ENCODE results near the gene BMAL1.

BMAL1 gene

GRCh38 chr11:13303668-13304649 lies 26.4 kb downstream of the BMAL1 start:
- no peak for TF ChIP-seq USF1 (IDR thresholded peaks at IDR 0.05)
- no peak for TF ChIP-seq TEAD4 (IDR thresholded peaks at IDR 0.05)
- TF ChIP-seq CREB1 (IDR thresholded peaks at IDR 0.05; ENCODE audit: low read depth), result no peak
- no peak for TF ChIP-seq REST (IDR thresholded peaks at IDR 0.05; ENCODE audit: low read depth)
- no peak for TF ChIP-seq EGR1 (IDR thresholded peaks at IDR 0.05)
- TF ChIP-seq RAD21 (IDR thresholded peaks at IDR 0.05; ENCODE audit: low read depth), result no peak
- no peak for TF ChIP-seq EP300 (IDR thresholded peaks at IDR 0.05; ENCODE audit: borderline replicate concordance)
- TF ChIP-seq NFIC (IDR thresholded peaks at IDR 0.05), result no peak
- no peak for TF ChIP-seq MAX (IDR thresholded peaks at IDR 0.05)
- no peak for TF ChIP-seq YY1 (IDR thresholded peaks at IDR 0.05; ENCODE audit: low read depth)
- TF ChIP-seq FOXM1 (IDR thresholded peaks at IDR 0.05; ENCODE audit: borderline replicate concordance, low read depth), result no peak
- TF ChIP-seq TAF1 (IDR thresholded peaks at IDR 0.05; ENCODE audit: low read depth), result no peak
- TF ChIP-seq CEBPB (IDR thresholded peaks at IDR 0.05), result no peak
- no peak for TF ChIP-seq ZBTB7A (IDR thresholded peaks at IDR 0.05; ENCODE audit: low read depth)

- TF ChIP-seq TAF1 (IDR thresholded peaks at IDR 0.05; ENCODE audit: low read depth), result no peak
- TF ChIP-seq TCF12 (IDR thresholded peaks at IDR 0.05; ENCODE audit: low read depth), result no peak
- TF ChIP-seq EP300 (IDR thresholded peaks at IDR 0.05; ENCODE audit: borderline replicate concordance), result no peak
Measured at GRCh38 chr11:13304655-13305335, 27.2 kb downstream of the BMAL1 start.

- TF ChIP-seq MAX (IDR thresholded peaks at IDR 0.05) (no peak), TAF1 (IDR thresholded peaks at IDR 0.05; ENCODE audit: low read depth) (no peak), CEBPB (IDR thresholded peaks at IDR 0.05) (no peak), TCF12 (IDR thresholded peaks at IDR 0.05; ENCODE audit: low read depth) (no peak), ZBTB7A (IDR thresholded peaks at IDR 0.05; ENCODE audit: low read depth) (no peak), TEAD4 (IDR thresholded peaks at IDR 0.05) (no peak), EP300 (IDR thresholded peaks at IDR 0.05; ENCODE audit: borderline replicate concordance) (no peak), NFIC (IDR thresholded peaks at IDR 0.05) (no peak), RAD21 (IDR thresholded peaks at IDR 0.05; ENCODE audit: low read depth) (no peak), USF1 (IDR thresholded peaks at IDR 0.05) (no peak), CREB1 (IDR thresholded peaks at IDR 0.05; ENCODE audit: low read depth) (no peak), REST (IDR thresholded peaks at IDR 0.05; ENCODE audit: low read depth) (no peak), EGR1 (IDR thresholded peaks at IDR 0.05) (no peak), FOXM1 (IDR thresholded peaks at IDR 0.05; ENCODE audit: borderline replicate concordance, low read depth) (no peak), YY1 (IDR thresholded peaks at IDR 0.05; ENCODE audit: low read depth) (no peak)
Measured at GRCh38 chr11:13308704-13309103, 31.1 kb downstream of the BMAL1 start.

- TF ChIP-seq MAX (IDR thresholded peaks at IDR 0.05), result no peak
- TF ChIP-seq REST (IDR thresholded peaks at IDR 0.05; ENCODE audit: low read depth), result no peak
- TF ChIP-seq CEBPB (IDR thresholded peaks at IDR 0.05), result no peak
- TF ChIP-seq FOXM1 (IDR thresholded peaks at IDR 0.05; ENCODE audit: borderline replicate concordance, low read depth), result no peak
- no peak for TF ChIP-seq EGR1 (IDR thresholded peaks at IDR 0.05)
- no peak for TF ChIP-seq RAD21 (IDR thresholded peaks at IDR 0.05; ENCODE audit: low read depth)
- no peak for TF ChIP-seq YY1 (IDR thresholded peaks at IDR 0.05; ENCODE audit: low read depth)
Measured at GRCh38 chr11:13309156-13309555, 31.6 kb downstream of the BMAL1 start.
